Fibroblast of skin of abdomen (primary cell): Measurements from ENCODE around the gene STIL.
"Not testable (repeated sequence)": the region's sequence is repeated elsewhere in the genome, so short reads cannot be mapped to it uniquely, and the experiment has no call there.

ENCODE experiments used
- DNase-seq: peaks from one replicate; pipeline ENCODE4 v3.0.0-alpha.2; 2013

The STIL gene

GRCh38 chr1:47219001-47219400 lies 94.9 kb downstream of the STIL start:
- DNase-seq, result no peak

GRCh38 chr1:47216278-47217059 lies 97.5 kb downstream of the STIL start:
- DNase-seq, result no peak

- no peak for DNase-seq
Observed at GRCh38 chr1:47215713-47216112, 98.2 kb downstream of the STIL start.

GRCh38 chr1:47214549-47214948 lies 99.4 kb downstream of the STIL start:
- no peak for DNase-seq

- DNase-seq, result no peak
Observed at GRCh38 chr1:47213230-47213963, 100.5 kb downstream of the STIL start.

- DNase-seq, result no peak
Observed at GRCh38 chr1:47212636-47213229, 101.2 kb downstream of the STIL start.

- DNase-seq, result no peak
Observed at GRCh38 chr1:47211796-47212269, 102.1 kb downstream of the STIL start.

- no peak for DNase-seq
Observed at GRCh38 chr1:47210666-47211065, 103.3 kb downstream of the STIL start.

- DNase-seq, result no peak
Observed at GRCh38 chr1:47209725-47210325, 104.1 kb downstream of the STIL start.

- no peak for DNase-seq
Observed at GRCh38 chr1:47209091-47209490, 104.9 kb downstream of the STIL start.

- no peak for DNase-seq
Observed at GRCh38 chr1:47208374-47208850, 105.5 kb downstream of the STIL start.

- DNase-seq, result no peak
Observed at GRCh38 chr1:47207803-47208373, 106.1 kb downstream of the STIL start.

GRCh38 chr1:47205918-47206317 lies 108.0 kb downstream of the STIL start:
- no peak for DNase-seq

GRCh38 chr1:47203504-47203903 lies 110.4 kb downstream of the STIL start:
- not testable (repeated sequence) for DNase-seq

- no peak for DNase-seq
Observed at GRCh38 chr1:47201179-47201578, 112.8 kb downstream of the STIL start.
